ENCODE results near the gene SSNA1. TPM values are rescaled to one million over a fixed set of nuclear protein-coding genes. Genes with fewer than 3 reads are reported as not detected.

Gene SSNA1, protein sequence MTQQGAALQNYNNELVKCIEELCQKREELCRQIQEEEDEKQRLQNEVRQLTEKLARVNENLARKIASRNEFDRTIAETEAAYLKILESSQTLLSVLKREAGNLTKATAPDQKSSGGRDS
- 90.8 TPM for polyA plus RNA-seq (2013, experiment 1 of 2; ENCODE audit: insufficient read length)
- polyA plus RNA-seq (2013, experiment 2 of 2; ENCODE audit: insufficient read length), result 48.7 TPM

DNA sequence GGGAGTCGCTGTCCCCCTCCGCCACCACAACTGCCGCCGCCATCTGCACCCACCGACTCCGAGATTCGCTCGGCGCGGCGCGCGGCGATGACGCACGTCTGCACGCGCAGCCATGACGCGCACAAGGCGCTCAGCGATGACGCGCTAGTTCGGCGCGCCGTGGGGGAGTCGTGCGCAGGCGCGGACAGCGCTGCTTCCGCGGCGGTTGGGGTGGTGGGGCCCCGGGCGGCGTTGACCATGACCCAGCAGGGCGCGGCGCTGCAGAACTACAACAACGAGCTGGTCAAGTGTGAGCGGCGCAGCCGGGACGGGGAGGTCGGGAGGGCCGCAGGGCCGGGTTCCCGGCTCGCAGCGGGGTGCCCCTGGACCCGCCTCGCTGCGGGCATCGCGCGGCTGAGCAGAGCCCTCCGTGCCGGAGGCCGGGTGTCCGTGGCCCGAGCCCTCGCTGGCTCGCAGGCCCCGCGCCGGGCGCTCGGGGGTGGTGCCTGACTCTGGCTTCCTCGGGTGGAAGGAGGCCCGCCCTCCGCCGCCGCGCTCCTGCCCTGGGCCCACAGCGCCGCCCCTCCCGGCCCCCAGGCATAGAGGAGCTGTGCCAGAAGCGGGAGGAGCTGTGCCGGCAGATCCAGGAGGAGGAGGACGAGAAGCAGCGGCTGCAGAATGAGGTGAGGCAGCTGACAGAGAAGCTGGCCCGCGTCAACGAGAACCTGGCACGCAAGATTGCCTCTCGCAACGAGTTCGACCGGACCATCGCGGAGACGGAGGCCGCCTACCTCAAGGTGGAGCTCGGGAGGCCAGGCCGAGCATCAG lies at the start of gene SSNA1, which contains the start of gene ANAPC2:
Gene SSNA1, plus strand, starts transcription at position 187 of the 807 bp plus-strand sequence. Its CDS starts 51 bp downstream, at position 238.
Gene ANAPC2, minus strand, starts transcription at position 71 of the 807 bp plus-strand sequence. Its CDS starts 28 bp downstream, at position 43.
- peak; percentile 91 for DNase-seq

DNA sequence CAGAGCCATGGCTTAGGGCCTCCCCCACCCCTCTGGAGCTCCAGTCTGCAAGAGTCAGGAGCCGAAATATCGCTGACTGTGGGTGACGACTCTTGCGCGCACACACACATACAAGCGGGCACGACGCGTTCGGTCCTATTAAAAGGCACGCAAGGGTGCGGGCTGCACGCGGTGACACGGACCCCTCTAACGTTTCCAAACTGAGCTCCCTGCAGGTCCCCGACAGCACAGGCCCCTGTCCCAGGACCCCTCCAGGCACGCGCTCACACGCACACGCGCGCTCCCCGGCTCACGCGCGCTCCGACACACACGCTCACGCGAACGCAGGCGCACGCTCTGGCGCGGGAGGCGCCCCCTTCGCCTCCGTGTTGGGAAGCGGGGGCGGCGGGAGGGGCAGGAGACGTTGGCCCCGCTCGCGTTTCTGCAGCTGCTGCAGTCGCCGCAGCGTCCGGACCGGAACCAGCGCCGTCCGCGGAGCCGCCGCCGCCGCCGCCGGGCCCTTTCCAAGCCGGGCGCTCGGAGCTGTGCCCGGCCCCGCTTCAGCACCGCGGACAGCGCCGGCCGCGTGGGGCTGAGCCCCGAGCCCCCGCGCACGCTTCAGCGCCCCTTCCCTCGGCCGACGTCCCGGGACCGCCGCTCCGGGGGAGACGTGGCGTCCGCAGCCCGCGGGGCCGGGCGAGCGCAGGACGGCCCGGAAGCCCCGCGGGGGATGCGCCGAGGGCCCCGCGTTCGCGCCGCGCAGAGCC lies 49.6 kb upstream of the SSNA1 start, which contains the start of gene GRIN1:
Gene GRIN1, plus strand, starts transcription at position 433 of the 746 bp plus-strand sequence. CDS start 333 bp downstream, outside the sequence.
- no peak for DNase-seq

DNA sequence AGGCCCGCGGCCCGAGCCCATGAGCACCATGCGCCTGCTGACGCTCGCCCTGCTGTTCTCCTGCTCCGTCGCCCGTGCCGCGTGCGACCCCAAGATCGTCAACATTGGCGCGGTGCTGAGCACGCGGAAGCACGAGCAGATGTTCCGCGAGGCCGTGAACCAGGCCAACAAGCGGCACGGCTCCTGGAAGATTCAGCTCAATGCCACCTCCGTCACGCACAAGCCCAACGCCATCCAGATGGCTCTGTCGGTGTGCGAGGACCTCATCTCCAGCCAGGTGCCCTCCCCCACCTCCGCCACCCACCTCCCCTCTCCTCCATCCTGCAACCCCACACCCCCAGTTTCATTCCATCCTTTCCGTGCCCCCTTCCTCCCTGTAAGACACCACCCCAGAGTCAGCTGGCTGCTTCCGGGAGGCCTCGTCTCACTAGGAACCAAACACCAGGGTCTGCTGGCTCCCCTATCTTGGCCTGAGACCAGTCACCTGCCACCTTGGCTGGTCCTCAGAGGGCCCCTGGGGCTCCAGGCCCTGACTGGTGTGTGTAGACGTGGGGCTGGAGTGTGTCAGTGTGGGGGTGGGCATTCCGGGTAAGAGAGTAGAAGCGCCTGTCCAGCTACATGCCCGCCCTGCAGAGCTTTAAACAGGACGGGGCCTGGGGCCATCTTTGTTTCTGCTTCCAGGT lies 48.9 kb upstream of the SSNA1 start:
- DNase-seq, result no peak

DNA sequence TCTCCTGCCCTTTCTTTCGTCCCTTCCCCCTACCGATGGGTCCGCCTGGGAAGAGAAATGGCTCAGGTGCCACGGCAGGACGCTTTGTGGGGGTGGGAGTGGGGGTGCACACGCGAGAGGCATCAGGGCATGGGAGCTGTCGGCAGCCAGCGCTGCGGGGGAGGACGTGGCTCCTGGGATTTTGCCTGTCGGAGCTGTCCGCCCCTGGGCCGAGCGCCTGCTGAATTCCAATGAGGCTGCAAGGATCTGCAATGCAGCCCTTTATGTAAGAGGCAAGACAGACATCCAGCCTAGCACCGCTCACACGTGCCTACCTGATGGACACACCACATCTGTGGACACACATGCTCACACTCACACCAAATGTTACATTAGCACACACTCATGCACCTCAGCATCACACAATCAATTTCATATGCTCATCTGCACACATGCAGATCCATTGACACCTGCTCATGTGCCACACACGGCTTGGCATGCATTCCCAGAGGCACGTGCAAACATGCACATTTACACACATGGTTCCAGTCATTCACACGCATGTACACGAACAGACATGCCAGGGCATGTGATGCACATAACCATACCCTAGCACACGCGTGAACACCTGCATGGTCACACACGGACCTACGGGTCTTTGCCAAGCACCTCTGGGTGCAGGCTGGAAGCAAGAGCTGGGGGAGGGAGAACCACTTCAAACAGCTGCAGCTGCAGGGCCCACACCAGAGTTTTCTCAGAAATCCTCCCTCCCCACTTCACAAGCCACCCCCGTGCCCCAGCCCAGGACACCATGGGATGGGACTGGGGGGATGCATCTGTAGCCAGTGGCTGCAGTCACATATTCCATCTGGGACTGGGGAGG lies 48.1 kb upstream of the SSNA1 start:
- DNase-seq, result no peak

DNA sequence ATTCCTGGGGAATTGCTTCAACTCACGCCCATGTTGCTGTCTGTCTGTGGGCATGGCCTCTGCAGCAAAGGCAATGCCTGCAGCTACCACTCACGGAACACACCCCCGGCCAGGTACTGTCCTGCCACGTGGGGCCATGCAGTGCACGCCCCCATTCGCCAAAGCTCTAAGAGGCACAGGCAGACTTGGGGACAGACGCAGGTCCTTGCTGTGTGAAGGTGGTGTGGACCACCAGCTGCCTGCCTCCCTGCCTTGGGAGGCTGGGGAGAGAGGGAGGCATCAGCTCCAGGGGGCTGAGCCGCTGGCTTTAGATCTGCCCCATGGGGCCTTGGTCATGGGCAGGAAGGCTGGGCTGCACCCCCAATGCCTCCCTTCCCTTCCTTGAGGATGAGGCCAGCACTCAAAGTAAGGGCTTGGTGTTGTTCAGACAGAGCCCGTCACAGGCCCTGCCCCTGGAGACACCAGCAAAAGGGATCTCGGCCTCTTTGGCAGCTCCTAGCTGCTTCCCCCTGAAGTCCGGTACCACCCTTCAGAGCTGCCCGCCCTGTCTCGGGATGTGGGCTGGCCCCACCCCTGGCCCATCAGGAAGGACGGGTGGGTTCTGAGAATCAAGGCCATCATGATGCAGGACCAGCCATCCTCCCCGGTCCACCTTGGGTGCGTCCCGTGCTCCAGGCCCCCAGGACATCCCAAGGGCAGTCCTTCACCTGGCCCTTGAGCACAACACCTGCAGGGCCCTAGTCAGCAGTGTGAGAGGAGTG lies 47.2 kb upstream of the SSNA1 start:
- no peak for DNase-seq

DNA sequence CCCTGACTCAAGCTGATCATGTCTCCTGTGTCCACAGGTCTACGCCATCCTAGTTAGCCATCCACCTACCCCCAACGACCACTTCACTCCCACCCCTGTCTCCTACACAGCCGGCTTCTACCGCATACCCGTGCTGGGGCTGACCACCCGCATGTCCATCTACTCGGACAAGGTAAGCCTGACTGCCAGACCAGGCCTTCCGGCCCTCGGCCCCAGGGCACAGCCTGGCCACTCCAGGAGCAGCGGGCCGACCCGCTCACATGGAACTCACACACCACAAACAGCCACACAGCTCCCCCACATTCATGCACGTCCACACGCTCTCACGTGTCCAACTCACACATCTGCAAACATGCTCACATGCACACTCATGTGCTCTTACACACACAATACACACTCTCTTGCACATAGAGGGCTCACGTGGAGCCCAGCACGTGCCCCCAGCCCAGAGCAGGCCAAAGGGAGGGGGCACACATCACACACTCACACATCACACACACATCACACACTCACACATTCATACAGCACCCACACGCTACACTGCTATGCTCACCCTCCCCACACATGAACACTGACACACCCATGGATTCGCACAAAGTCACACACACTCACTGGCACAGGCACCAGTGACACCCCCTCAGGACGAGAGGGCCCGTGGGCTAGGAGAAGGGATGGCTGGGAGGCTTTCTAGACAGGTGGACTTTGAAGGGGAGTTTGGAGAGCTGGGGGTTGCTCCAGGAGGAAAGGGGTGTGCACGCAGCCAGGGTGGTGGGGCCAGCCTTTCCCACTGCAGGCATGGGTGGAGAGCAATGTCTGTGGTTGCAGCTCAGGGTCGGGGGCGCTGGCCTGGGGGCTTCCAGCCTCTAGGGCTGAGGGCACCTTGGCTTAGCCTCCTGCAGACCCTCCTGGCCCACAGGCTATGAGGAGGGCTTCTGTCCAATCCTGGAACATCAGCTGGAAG lies 46.2 kb upstream of the SSNA1 start:
- DNase-seq, result no peak

DNA sequence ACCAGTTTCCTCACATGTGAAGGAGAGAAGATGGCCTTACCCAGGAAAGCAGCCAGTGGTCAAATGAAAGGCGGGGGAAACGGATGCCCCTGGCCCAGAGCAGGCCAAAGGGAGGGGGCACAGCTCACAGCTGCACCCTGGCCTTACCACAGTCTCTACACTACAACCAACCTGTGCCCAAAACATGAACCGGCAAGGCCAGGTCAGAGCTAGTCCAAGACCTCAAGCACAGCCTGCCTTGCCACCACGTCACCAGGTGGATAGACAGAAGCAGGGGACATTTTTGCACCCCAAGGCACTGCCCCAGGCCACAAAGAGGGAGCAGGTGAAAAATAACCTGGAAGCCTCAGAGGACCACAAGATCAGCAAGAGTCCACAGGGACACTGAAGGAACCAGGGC lies 45.0 kb upstream of the SSNA1 start:
- DNase-seq, result no peak

DNA sequence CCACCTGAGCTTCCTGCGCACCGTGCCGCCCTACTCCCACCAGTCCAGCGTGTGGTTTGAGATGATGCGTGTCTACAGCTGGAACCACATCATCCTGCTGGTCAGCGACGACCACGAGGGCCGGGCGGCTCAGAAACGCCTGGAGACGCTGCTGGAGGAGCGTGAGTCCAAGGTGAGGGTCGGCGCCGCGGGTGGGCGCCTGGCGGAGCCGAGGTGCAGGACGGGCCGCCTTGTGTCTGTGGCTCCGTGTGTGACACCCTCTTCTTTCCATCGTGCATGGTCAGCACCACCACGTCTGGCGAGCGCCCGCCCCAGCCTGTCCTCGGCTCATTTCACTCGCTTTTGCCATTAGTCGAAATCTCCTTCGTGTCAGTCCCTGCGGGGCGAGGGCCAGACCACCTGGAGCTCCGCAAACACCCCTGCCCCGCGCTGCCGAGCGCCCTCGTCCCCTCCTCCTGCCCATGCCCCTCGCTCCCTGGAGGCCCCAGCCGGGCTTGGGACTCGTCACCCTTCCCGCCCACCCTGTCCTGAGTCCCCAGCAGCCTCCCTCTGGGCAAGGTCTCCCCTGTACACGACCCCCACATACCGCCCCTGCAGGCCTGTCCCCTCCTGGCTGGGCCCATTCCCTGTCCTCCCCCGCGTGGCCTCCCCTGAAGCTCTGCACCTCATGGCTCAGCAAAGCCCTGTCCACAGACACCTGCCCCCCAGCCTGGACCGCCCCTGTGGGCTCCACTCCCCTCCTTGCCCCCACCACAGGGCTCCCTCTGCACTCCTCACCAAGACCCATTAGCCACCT lies 42.5 kb upstream of the SSNA1 start:
- DNase-seq, result no peak

DNA sequence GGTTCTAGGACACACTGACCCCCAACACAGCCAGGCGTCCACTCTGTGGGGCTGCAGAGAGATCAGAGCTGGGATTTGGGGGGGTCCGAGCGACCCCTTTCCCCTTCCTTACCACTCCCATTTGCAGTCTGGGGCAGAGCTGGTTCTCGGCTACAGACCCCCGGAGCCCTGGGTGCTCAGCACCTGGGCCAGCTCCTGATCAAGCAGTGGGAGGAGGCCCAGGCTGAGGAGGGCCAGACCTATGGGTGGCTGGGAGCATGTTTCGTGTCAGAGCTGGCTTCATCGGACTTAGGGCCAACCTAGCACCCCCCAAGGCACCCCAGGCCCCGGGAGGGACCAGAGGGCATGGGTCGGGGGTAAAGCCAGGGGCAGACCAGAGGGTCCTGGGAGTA lies 42.0 kb upstream of the SSNA1 start:
- no peak for DNase-seq

DNA sequence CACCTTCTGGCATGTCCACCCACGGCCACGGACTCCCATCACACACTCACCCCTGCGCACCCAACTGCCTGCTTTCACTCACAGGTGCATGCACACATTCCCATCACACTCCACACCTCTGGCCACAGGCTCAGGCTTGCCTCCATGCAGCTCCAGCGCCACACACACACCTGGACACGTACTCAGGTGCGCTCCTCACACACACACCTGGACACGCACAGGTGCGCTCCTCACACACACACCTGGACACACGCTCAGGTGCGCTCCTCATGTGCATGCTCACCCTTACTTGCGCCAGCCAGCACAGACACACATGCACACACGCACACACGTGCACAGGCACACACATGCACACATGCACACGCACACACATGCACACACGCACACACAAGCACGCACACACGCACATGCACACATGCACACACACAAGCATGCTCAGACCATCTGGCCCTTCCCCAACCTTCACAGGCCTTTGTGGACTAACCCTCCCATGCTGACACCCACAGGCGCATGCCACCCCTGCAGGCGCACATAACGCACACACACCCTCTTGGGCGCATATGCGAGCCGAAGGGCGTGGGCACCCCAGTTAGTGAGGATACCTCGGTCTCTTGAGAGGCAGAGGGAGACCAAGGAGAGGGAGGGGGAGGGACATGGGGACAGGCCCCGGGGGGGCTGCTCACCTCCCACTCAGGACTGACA lies 41.2 kb upstream of the SSNA1 start:
- DNase-seq, result no peak

DNA sequence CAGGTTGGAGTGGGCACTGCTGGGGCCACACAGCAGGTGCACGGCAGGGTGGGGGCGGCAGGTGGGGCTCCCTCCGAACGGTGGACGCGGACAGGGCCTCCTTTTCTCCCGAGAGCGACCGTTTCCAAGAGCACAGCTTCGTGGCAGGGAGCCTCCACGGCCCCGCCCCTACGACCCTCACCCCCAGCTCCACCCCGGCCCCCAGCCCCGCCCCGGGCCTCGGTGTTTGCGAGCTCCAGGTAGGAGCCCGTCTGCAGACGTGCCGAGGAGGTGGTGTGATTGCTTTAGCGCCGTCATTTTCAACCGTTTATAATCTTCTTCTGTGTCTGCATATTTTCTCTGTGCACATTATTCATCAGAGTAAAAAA lies 40.7 kb upstream of the SSNA1 start:
- no peak for DNase-seq

DNA sequence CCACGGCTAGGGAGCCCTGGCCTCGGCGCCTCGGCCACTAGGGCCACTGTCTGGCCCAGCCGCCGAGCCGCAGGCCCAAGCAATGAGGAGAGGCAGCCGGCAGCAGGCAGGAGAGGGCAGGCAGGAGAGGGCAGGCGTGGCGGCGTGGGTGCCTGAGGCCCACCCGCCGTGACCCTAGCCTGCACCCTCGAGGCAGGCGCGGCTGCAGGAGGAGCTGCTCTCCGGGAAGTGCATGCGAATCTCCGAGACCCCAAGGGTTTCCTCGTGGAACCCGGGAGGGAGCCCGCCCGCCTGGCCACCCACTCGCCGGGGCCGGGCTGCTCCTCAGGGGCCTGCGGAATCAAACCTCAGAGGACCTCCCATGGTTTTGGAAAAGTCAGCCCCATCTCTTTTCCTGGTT lies 40.2 kb upstream of the SSNA1 start:
- no peak for DNase-seq

DNA sequence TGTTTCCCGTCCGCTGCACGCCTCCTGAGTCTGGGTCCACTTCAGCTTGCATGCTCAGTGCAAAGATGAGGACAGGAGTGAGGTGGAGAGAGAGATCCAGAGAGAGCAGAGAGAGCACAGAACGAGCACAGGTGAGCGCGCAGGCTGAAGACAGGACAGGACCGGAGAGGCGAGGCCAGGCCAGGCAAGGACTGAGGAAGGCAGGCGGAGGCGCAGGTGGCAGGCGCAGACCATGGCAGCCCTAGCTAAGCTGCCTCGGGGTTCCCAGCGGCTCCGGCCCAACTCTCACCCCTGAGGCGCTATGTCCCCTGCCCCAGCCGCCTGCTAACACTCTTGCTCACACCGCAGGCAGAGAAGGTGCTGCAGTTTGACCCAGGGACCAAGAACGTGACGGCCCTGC lies 39.8 kb upstream of the SSNA1 start:
- DNase-seq, result no peak

DNA sequence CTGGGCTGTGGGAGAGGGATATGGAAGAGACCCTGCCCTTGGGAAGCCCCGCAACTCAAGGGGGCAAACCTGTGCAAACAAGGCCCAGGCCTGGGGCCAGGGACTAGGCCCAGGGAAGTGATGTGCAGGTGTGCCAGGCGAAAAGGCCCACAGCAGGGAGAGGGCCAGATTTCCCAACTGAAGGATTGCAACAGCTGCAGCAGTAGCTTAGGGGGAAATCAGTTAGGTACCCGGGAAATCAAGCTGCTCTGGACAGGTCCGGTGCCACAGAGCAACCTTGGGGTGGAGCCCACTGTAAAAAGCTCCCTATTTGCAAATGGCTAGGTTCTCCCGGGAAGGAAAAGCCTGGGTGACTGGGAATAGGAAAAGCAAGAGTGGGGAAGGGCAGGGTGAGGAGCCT lies 39.1 kb upstream of the SSNA1 start:
- DNase-seq, result no peak

DNA sequence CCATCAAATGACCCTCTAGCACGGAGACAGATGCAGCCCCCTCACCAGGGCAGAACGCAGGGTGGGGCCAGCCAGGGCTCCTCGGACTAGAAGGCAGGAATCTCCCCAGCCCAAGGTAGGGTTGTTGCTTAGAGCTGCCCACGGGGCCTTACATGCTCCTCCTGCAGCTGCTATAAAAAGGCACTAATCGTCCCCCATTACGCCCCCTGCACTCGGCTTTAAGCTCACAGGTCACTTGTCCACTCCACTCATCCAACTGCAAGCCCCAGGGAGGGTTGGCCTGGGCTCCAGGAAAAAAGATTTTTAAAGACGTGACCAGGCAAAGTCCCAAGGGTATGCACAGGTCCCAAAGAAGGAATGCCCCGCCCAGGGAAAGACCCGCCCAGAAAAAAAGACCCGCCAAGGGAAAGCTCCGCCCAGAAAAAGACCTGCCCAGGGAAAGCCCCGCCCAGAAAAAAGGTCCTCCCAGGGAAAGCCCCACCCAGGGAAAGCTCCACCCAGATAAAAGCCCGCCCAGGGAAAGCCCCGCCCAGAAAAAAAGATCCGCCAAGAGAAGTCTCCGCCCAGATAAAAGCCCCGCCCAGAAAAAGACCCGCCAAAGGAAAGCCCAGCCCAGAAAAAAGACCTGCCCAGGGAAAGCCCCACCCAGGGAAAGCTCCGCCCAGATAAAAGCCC lies 38.4 kb upstream of the SSNA1 start:
- no peak for DNase-seq

DNA sequence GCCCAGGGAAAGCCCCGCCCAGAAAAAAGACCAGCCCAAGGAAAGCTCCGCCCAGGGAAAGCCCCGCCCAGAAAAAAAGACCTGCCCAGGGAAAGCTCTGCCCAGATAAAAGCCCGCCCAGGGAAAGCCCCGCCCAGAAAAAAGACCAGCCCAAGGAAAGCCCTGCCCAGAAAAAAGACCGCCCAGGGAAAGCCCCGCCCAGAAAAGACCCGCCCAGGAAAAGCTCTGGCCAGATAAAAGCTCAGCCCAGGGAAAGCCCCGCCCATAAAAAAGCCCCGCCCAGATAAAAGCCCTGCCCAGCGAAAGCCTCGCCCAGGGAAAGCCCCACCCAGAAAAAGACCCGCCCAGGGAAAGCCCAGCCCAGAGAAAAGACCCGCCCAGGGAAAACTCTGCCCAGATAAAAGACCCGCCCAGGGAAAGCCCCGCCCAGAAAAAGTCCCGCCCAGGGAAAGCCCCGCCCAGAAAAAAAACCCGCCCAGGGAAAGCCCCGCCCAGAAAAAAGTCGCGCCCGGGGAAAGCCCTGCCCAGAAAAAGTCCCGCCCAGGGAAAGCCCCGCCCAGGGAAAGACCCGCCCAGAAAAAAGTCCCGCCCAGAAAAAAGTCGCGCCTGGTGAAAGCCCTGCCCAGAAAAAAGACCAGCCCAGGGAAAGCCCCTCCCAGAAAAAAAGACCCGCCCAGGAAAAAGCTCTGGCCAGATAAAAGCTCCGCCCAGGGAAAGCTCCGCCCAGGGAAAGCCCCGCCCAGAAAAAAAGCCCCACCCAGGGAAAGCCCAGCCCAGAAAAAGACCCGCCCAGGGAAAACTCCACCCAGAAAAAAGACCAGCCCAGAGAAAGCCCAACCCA lies 37.6 kb upstream of the SSNA1 start:
- peak; percentile 34 for DNase-seq

Measured in fibroblast of skin of back (primary cell).